Vagina (tissue), 2 donors: ENCODE results near the gene THPO. TPM values are rescaled to one million over a fixed set of nuclear protein-coding genes. Genes with fewer than 3 reads are reported as not detected.

Experiments
- DNase-seq, 2 donors: peaks; one replicate each; pipeline ENCODE4 v3.0.0-alpha.2; 2017; ENCODE audit errors: extremely low spot score in 2 of 2
- H3K27ac ChIP-seq: fragments of 200-600 bp; sonication (generic); one replicate; pipeline ENCODE4 v1.5.1; 2019
- H3K27me3 ChIP-seq: fragments of 200-600 bp; sonication (generic); one replicate; pipeline ENCODE4 v1.5.1; 2019
- H3K36me3 ChIP-seq, 2 donors: fragments of 200-600 bp; sonication (generic); one replicate each; pipeline ENCODE4 v1.5.1; 2017 to 2019
- H3K4me1 ChIP-seq: fragments of 200-600 bp; sonication (generic); one replicate; pipeline ENCODE4 v1.5.1; 2019
- H3K4me3 ChIP-seq, 2 donors: fragments of 200-600 bp; sonication (generic); 1 replicate in 1 of 2; 2 replicates in 1 of 2; pipeline ENCODE4 v1.5.1; 2016 to 2019
- H3K9me3 ChIP-seq: fragments of 200-600 bp; sonication (generic); one replicate; pipeline ENCODE4 v1.5.1; 2019
- POLR2A ChIP-seq, 2 donors: fragments of 450-650 bp; IDR thresholded peaks; one replicate each; pipeline ENCODE4 v1.6.1; 2017; ENCODE audit warnings: antibody characterized with exemption in 2 of 2, mild to moderate bottlenecking in 2 of 2, moderate library complexity in 2 of 2
- POLR2AphosphoS5 ChIP-seq, 2 donors: sonication (generic); formaldehyde crosslinking; IDR thresholded peaks; one replicate each; pipeline ENCODE4 v1.9.0; 2017; ENCODE audit warnings: antibody characterized with exemption in 2 of 2, mild to moderate bottlenecking in 2 of 2, low read depth in 1 of 2; ENCODE audit not compliant: insufficient read depth in 1 of 2
- intact Hi-C: fragments of 100-400 bp; cut with DNase I; formaldehyde crosslinking; loops from one replicate; pipeline ENCODE4 v1.15.1; 2023
- total RNA-seq: library from RNA; depleted of rRNA; stranded (reverse); fragments of >200 nt; gene quantifications from one replicate; pipeline ENCODE4 v1.2.3, GENCODE V29; 2016
- TF ChIP-seq, protein P1 (sequence below), 3 experiments: fragments of 450-650 bp in 2 of 3; fragments of 200-600 bp in 1 of 3; sonication (generic) in 1 of 3; IDR thresholded peaks; one replicate each; pipeline ENCODE4 v1.5.1; 2017 to 2019; ENCODE audit warnings: antibody characterized with exemption in 3 of 3, mild to moderate bottlenecking in 2 of 3, moderate library complexity in 2 of 3

THPO gene
- total RNA-seq, 1 donor from 2014 or later, result 0.74 TPM

DNA sequence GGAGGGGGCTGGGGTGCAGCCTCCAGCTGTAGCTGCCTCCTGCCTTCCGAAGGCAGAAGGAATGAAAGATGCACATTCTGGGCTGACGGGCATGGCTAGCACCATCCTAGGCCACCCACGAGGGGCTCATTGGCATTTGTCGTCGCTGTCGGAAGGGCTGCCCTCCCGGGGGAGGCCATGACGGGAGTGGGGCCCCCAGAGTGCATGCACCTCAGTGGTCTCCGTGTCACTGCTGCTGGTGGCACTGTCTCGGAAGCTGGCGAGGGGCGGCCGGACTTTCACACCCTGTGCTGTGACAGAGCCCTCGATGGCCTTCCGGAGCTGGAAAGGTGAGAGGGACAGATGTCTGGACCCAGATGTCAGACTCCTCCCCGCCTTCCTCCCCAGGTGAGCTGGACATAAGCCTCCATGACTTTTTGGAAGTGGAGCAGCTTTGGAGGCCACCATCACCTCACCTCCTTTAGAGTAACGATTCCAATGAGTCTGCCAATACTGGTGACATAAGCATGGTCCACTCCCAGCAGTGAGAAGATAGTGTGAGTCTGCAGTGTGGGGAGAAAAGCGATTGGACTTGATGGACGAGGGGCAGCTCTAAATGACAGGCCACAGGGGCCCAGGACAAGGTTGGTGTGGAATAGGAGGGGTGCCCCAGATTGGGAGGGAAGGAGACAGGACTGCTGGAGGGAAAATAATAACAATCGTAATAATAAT, 31.4 kb downstream of the THPO start:
- Histone ChIP-seq H3K36me3 (peaks cover 0 to 14% of the 10 kb centered on the region in 2 donors), H3K9me3 (no peaks in the 10 kb centered on the region), H3K4me3 (no peak overlapping the region), H3K27ac (no peak overlapping the region), H3K4me1 (peaks cover 16% of the 10 kb centered on the region), H3K27me3 (no peaks in the 10 kb centered on the region)
- DNase-seq, result no peak
- TF ChIP-seq, protein P1, sequence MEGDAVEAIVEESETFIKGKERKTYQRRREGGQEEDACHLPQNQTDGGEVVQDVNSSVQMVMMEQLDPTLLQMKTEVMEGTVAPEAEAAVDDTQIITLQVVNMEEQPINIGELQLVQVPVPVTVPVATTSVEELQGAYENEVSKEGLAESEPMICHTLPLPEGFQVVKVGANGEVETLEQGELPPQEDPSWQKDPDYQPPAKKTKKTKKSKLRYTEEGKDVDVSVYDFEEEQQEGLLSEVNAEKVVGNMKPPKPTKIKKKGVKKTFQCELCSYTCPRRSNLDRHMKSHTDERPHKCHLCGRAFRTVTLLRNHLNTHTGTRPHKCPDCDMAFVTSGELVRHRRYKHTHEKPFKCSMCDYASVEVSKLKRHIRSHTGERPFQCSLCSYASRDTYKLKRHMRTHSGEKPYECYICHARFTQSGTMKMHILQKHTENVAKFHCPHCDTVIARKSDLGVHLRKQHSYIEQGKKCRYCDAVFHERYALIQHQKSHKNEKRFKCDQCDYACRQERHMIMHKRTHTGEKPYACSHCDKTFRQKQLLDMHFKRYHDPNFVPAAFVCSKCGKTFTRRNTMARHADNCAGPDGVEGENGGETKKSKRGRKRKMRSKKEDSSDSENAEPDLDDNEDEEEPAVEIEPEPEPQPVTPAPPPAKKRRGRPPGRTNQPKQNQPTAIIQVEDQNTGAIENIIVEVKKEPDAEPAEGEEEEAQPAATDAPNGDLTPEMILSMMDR (IDR thresholded peaks at IDR 0.05), result no peak
- no peak for TF ChIP-seq POLR2A (IDR thresholded peaks at IDR 0.05)
- intact Hi-C loops, result no loop called here

- H3K4me1 ChIP-seq, result peaks cover 9% of the 10 kb centered on the region
- intact Hi-C loops, result no loop called here
- no peak overlapping the region for H3K4me3 ChIP-seq
- no peak for DNase-seq
- TF ChIP-seq, protein P1 (IDR thresholded peaks at IDR 0.05), result no peak
- peak; percentile 45 to 52 for TF ChIP-seq POLR2AphosphoS5 (IDR thresholded peaks at IDR 0.05; ENCODE audit: insufficient read depth in 1 of 2, low read depth in 1 of 2)
- no peaks in the 10 kb centered on the region for H3K27me3 ChIP-seq
- H3K9me3 ChIP-seq, result no peaks in the 10 kb centered on the region
- H3K27ac ChIP-seq, result peak overlapping the region; percentile 9
- peaks cover 0 to 14% of the 10 kb centered on the region in 2 donors for H3K36me3 ChIP-seq
These were observed 32.5 kb downstream of the THPO start for GRCh38 chr3:184345317-184346144.

DNA sequence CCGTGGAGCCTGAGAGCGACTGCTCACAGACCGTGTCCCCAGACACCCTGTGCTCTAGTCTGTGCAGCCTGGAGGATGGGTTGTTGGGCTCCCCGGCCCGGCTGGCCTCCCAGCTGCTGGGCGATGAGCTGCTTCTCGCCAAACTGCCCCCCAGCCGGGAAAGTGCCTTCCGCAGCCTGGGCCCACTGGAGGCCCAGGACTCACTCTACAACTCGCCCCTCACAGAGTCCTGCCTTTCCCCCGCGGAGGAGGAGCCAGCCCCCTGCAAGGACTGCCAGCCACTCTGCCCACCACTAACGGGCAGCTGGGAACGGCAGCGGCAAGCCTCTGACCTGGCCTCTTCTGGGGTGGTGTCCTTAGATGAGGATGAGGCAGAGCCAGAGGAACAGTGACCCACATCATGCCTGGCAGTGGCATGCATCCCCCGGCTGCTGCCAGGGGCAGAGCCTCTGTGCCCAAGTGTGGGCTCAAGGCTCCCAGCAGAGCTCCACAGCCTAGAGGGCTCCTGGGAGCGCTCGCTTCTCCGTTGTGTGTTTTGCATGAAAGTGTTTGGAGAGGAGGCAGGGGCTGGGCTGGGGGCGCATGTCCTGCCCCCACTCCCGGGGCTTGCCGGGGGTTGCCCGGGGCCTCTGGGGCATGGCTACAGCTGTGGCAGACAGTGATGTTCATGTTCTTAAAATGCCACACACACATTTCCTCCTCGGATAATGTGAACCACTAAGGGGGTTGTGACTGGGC, 33.3 kb downstream of the THPO start:
- no peak overlapping the region for H3K27ac ChIP-seq
- DNase-seq, result no peak
- H3K36me3 ChIP-seq, result peaks cover 0 to 14% of the 10 kb centered on the region in 2 donors
- H3K27me3 ChIP-seq, result no peaks in the 10 kb centered on the region
- no peak overlapping the region for H3K4me3 ChIP-seq
- no peaks in the 10 kb centered on the region for H3K9me3 ChIP-seq
- intact Hi-C loops, result no loop called here
- TF ChIP-seq POLR2AphosphoS5 (IDR thresholded peaks at IDR 0.05; ENCODE audit: insufficient read depth in 1 of 2, low read depth in 1 of 2), result no peak
- no peak for TF ChIP-seq POLR2A (IDR thresholded peaks at IDR 0.05)
- TF ChIP-seq, protein P1 (IDR thresholded peaks at IDR 0.05), result no peak
- peaks cover 10% of the 10 kb centered on the region for H3K4me1 ChIP-seq

- no peak for DNase-seq
- Histone ChIP-seq H3K9me3 (no peaks in the 10 kb centered on the region), H3K36me3 (peaks cover 0 to 14% of the 10 kb centered on the region in 2 donors), H3K4me1 (peaks cover 24% of the 10 kb centered on the region), H3K4me3 (no peak overlapping the region), H3K27me3 (no peaks in the 10 kb centered on the region), H3K27ac (no peak overlapping the region)
- intact Hi-C loops, result no loop called here
- TF ChIP-seq POLR2AphosphoS5 (IDR thresholded peaks at IDR 0.05; ENCODE audit: insufficient read depth in 1 of 2, low read depth in 1 of 2) (no peak), POLR2A (IDR thresholded peaks at IDR 0.05) (no peak)
- TF ChIP-seq, protein P1 (IDR thresholded peaks at IDR 0.05), result no peak
These were observed 34.7 kb downstream of the THPO start for GRCh38 chr3:184343200-184343876.
